A549 (cell line): ENCODE data around the gene CERS5. TPM values are rescaled to one million over a fixed set of nuclear protein-coding genes. Genes with fewer than 3 reads are reported as not detected.
A peak's percentile ranks its signal among the peaks of the same experiment; 100 is the strongest.

Experiments
- ATAC-seq, 2 experiments: fragments of 200-7000 bp in 1 of 2; fragments of >200 bp in 1 of 2; cut with Nextera tagmentation in 1 of 2; cut with Tn5 transposase in 1 of 2; 3 replicates each; pipeline versions ENCODE4 v1.8.0 to v1.9.1; 2018 to 2020; ENCODE audit warnings: mild to moderate bottlenecking in 1 of 2, moderate library complexity in 1 of 2
- CTCF ChIA-PET: fragments of 300-600 bp; sonication (Branson Sonifier 250); formaldehyde crosslinking; extraction: SDS; loops from one replicate; lab custom pipeline; 2021; ENCODE audit warnings: antibody characterized with exemption, inconsistent platforms; lab: Yijun Ruan, JAX
- POLR2A ChIA-PET: fragments of 350-600 bp; formaldehyde crosslinking; extraction: SDS; loops from one replicate; lab custom pipeline; 2021; ENCODE audit warnings: antibody characterized with exemption, inconsistent platforms; lab: Yijun Ruan, JAX
- DNase-seq, 2 experiments: peaks; one replicate each; pipeline versions ENCODE4 v3.0.0 to v3.0.0-alpha.2; 2011 to 2016; ENCODE audit warnings: low read depth in 1 of 2, low spot score in 1 of 2
- FAIRE-seq: peaks from 2 replicates; lab custom pipeline; 2011; peaks lifted over from hg19 to GRCh38; lab: Jason Lieb, UNC
- H3K27ac ChIP-seq, 2 experiments: fragments of >200 bp; sonication (Bioruptor Twin); formaldehyde crosslinking; 3 replicates each; pipeline ENCODE4 v1.5.1; 2016 to 2017
- H3K4me1 ChIP-seq: fragments of >200 bp; sonication (Bioruptor Twin); formaldehyde crosslinking; 3 replicates; pipeline ENCODE4 v1.6.1; 2016
- H3K4me2 ChIP-seq: fragments of >200 bp; sonication (Bioruptor Twin); formaldehyde crosslinking; 3 replicates; pipeline ENCODE4 v1.6.1; 2016
- H3K4me3 ChIP-seq: fragments of >200 bp; sonication (Bioruptor Twin); formaldehyde crosslinking; 3 replicates; pipeline ENCODE4 v1.5.1; 2016
- H3K9me3 ChIP-seq: fragments of >200 bp; sonication (Bioruptor Twin); formaldehyde crosslinking; 3 replicates; pipeline ENCODE4 v1.6.1; 2016
- REST ChIP-seq: fragments of 200-600 bp; sonication (generic); IDR thresholded peaks from 2 replicates; pipeline ENCODE4 v1.6.1; 2016; ENCODE audit warnings: antibody characterized with exemption, mild to moderate bottlenecking, moderate library complexity
- SMC3 ChIP-seq: fragments of >200 bp; sonication (Bioruptor Twin); formaldehyde crosslinking; IDR thresholded peaks from 3 replicates; pipeline ENCODE4 v1.6.1; 2018; ENCODE audit warnings: inconsistent platforms
- WGBS: methylation state at CpG from one replicate; pipeline ENCODE4 v1.1.6; 2017; ENCODE audit errors: missing lambda C conversion rate; 5-methylcytosine and 5-hydroxymethylcytosine counted together
- polyA plus RNA-seq, 4 experiments: library from polyadenylated mRNA; depleted of rRNA in 3 of 4; stranded (reverse); fragments of >200 nt; fragmentation: RNase III in 1 of 4; extraction: RNeasy Plus Mini Kit Qiagen cat#74134 plus additional on column Dnase treatment in 1 of 4; gene quantifications; 2 replicates in 3 of 4; 3 replicates in 1 of 4; pipeline ENCODE4 v1.2.3, GENCODE V29; 2011 to 2017

Gene CERS5
- polyA plus RNA-seq, 2 of the 4 experiments (the other 2 are of a cell fraction) = 16.7 to 56.3 TPM

DNA sequence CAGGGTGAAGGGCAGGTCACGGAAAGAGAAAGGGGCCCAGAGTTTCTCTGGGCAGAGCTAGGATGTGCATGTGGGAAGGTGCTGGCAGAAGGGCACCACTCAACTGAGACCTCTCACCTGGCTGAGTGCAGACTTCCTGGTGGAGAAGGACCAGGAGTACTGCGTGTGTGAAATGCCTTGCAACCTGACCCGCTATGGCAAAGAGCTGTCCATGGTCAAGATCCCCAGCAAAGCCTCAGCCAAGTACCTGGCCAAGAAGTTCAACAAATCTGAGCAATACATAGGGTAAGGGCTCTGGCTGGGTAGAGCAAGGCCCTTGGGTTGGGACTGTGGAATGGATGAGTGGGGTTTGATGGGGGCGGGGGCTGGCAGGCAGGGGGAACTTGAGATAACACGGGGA is 87.4 kb downstream of the CERS5 start:
- Histone ChIP-seq H3K27ac (no peak overlapping the region), H3K4me3 (no peak overlapping the region), H3K4me1 (peaks cover 39% of the 10 kb centered on the region), H3K9me3 (no peaks in the 10 kb centered on the region), H3K4me2 (no peak overlapping the region)
- ChIA-PET CTCF (interaction anchor here (1.2 to 33.6 kb wide), 8 partner anchors 9 to 559 kb away, joined by 3 to 708 read pairs (median 32); partner anchors contain the start of genes AQP5, AQP6, COX14 and GPD1), POLR2A (no interaction called here)
- FAIRE-seq (no peak), DNase-seq (no peak), ATAC-seq (no peak)
- WGBS = 94% methylated on average over 5 of the region's 5 CpGs
- TF ChIP-seq REST = peak; percentile 36; the same call in 1 of the 2 replicates
- no peak for TF ChIP-seq SMC3

Other genes with a start within 250 kb of the CERS5 start
- not detected in 2 replicates for gene AQP2, start 216.6 kb downstream of the CERS5 start, polyA plus RNA-seq (2011; rRNA removed)
- gene AQP2, start 216.6 kb downstream of the CERS5 start, polyA plus RNA-seq (2017; fragmentation: RNase III; extraction: RNeasy Plus Mini Kit Qiagen cat#74134 plus additional on column Dnase treatment) = not detected in 3 replicates
- gene AQP5, start 205.5 kb downstream of the CERS5 start, polyA plus RNA-seq (2011; rRNA removed) = not detected in 2 replicates
- gene AQP5, start 205.5 kb downstream of the CERS5 start, polyA plus RNA-seq (2017; fragmentation: RNase III; extraction: RNeasy Plus Mini Kit Qiagen cat#74134 plus additional on column Dnase treatment) = not detected in 3 replicates
- gene AQP6, start 194.4 kb downstream of the CERS5 start, polyA plus RNA-seq (2011; rRNA removed) = 0.05 TPM in 1 of 2 replicates, not detected in the other
- 0.04 to 0.21 TPM in 2 of 3 replicates, not detected in the other for gene AQP6, start 194.4 kb downstream of the CERS5 start, polyA plus RNA-seq (2017; fragmentation: RNase III; extraction: RNeasy Plus Mini Kit Qiagen cat#74134 plus additional on column Dnase treatment)
- gene RACGAP1, start 141.9 kb downstream of the CERS5 start, polyA plus RNA-seq (2011; rRNA removed) = 99.2 and 103 TPM in 2 replicates
- 94.9 to 116 TPM (median 107 TPM) in 3 replicates for gene RACGAP1, start 141.9 kb downstream of the CERS5 start, polyA plus RNA-seq (2017; fragmentation: RNase III; extraction: RNeasy Plus Mini Kit Qiagen cat#74134 plus additional on column Dnase treatment)
- gene ASIC1, start 109.8 kb downstream of the CERS5 start, polyA plus RNA-seq (2011; rRNA removed) = 6.0 and 7.8 TPM in 2 replicates
- 6.2 to 8.5 TPM (median 6.7 TPM) in 3 replicates for gene ASIC1, start 109.8 kb downstream of the CERS5 start, polyA plus RNA-seq (2017; fragmentation: RNase III; extraction: RNeasy Plus Mini Kit Qiagen cat#74134 plus additional on column Dnase treatment)
- 80.7 and 113 TPM in 2 replicates for gene SMARCD1, start 82.0 kb downstream of the CERS5 start, polyA plus RNA-seq (2011; rRNA removed)
- 56.1 to 62.5 TPM (median 62.1 TPM) in 3 replicates for gene SMARCD1, start 82.0 kb downstream of the CERS5 start, polyA plus RNA-seq (2017; fragmentation: RNase III; extraction: RNeasy Plus Mini Kit Qiagen cat#74134 plus additional on column Dnase treatment)
- gene GPD1, start 63.4 kb downstream of the CERS5 start, polyA plus RNA-seq (2011; rRNA removed) = 0.44 and 0.52 TPM in 2 replicates
- 0.07 to 0.13 TPM (median 0.10 TPM) in 3 replicates for gene GPD1, start 63.4 kb downstream of the CERS5 start, polyA plus RNA-seq (2017; fragmentation: RNase III; extraction: RNeasy Plus Mini Kit Qiagen cat#74134 plus additional on column Dnase treatment)
- gene COX14, start 55.1 kb downstream of the CERS5 start, polyA plus RNA-seq (2011; rRNA removed) = 134 and 147 TPM in 2 replicates
- 87.9 to 112 TPM (median 93.3 TPM) in 3 replicates for gene COX14, start 55.1 kb downstream of the CERS5 start, polyA plus RNA-seq (2017; fragmentation: RNase III; extraction: RNeasy Plus Mini Kit Qiagen cat#74134 plus additional on column Dnase treatment)
- 21.4 and 23.4 TPM in 2 replicates for gene LIMA1, start 116.2 kb upstream of the CERS5 start, polyA plus RNA-seq (2011; rRNA removed)
- gene LIMA1, start 116.2 kb upstream of the CERS5 start, polyA plus RNA-seq (2017; fragmentation: RNase III; extraction: RNeasy Plus Mini Kit Qiagen cat#74134 plus additional on column Dnase treatment) = 9.0 to 12.0 TPM (median 10.1 TPM) in 3 replicates
- not detected in 2 replicates for gene FAM186A, start 229.2 kb upstream of the CERS5 start, polyA plus RNA-seq (2011; rRNA removed)
- not detected in 3 replicates for gene FAM186A, start 229.2 kb upstream of the CERS5 start, polyA plus RNA-seq (2017; fragmentation: RNase III; extraction: RNeasy Plus Mini Kit Qiagen cat#74134 plus additional on column Dnase treatment)
- gene LARP4, start 233.5 kb upstream of the CERS5 start, polyA plus RNA-seq (2011; rRNA removed) = 62.1 and 67.8 TPM in 2 replicates
- gene LARP4, start 233.5 kb upstream of the CERS5 start, polyA plus RNA-seq (2017; fragmentation: RNase III; extraction: RNeasy Plus Mini Kit Qiagen cat#74134 plus additional on column Dnase treatment) = 36.4 to 40.3 TPM (median 38.2 TPM) in 3 replicates